Lung (tissue), 12 donors: ENCODE measurements around the gene TMEM178B. TPM values are rescaled to one million over a fixed set of nuclear protein-coding genes. Genes with fewer than 3 reads are reported as not detected.

Experiments
- ATAC-seq: fragments of 200-7000 bp; cut with Tn5 transposase; one replicate; pipeline ENCODE4 v1.9.1; 2020; ENCODE audit warnings: moderate number of reproducible peaks; ENCODE audit not compliant: insufficient read depth, low FRiP score
- DNase-seq, 3 donors: peaks; one replicate each; pipeline ENCODE4 v3.0.0-alpha.2; 2013 to 2017
- H3K27ac ChIP-seq, 2 donors: one replicate each; pipeline ENCODE4 v1.5.1; 2013; ENCODE audit warnings: mild to moderate bottlenecking in 2 of 2, moderate library complexity in 2 of 2, control low read depth in 1 of 2, inconsistent platforms in 1 of 2, low read depth in 1 of 2, low read length in 1 of 2
- H3K27me3 ChIP-seq, 3 donors: one replicate each; pipeline ENCODE4 v1.5.1; 2013; ENCODE audit warnings: low read length in 2 of 3; ENCODE audit not compliant: control insufficient read depth in 3 of 3, insufficient read depth in 3 of 3
- H3K36me3 ChIP-seq, 4 donors: one replicate each; pipeline ENCODE4 v1.5.1; 2013; ENCODE audit warnings: low read length in 4 of 4, mild to moderate bottlenecking in 1 of 4, moderate library complexity in 1 of 4; ENCODE audit not compliant: control insufficient read depth in 4 of 4, insufficient read depth in 4 of 4
- H3K4me1 ChIP-seq, 5 donors: one replicate each; pipeline ENCODE4 v1.5.1; 2013; ENCODE audit warnings: low read length in 5 of 5, mild to moderate bottlenecking in 2 of 5, moderate library complexity in 1 of 5; ENCODE audit not compliant: control insufficient read depth in 5 of 5, insufficient read depth in 5 of 5
- H3K4me3 ChIP-seq: one replicate; pipeline ENCODE4 v1.5.1; 2013; ENCODE audit warnings: mild to moderate bottlenecking, control low read depth, moderate library complexity
- H3K9ac ChIP-seq, 2 donors: one replicate each; pipeline ENCODE4 v1.5.1; 2013; ENCODE audit warnings: low read length in 2 of 2, control low read depth in 1 of 2; ENCODE audit not compliant: insufficient read depth in 1 of 2
- H3K9me3 ChIP-seq, 4 donors: one replicate each; pipeline ENCODE4 v1.5.1; 2013; ENCODE audit warnings: low read length in 3 of 4, mild to moderate bottlenecking in 1 of 4, moderate library complexity in 1 of 4; ENCODE audit not compliant: control insufficient read depth in 4 of 4, insufficient read depth in 3 of 4
- CTCF ChIP-seq: IDR thresholded peaks from 2 replicates; pipeline ENCODE4 v1.5.1; 2012; ENCODE audit warnings: mild to moderate bottlenecking; ENCODE audit errors: control extremely low read depth, extremely low read depth
- WGBS, 2 donors: extraction: QIAGEN DNeasy Blood & Tissue Kit; methylation state at CpG; one replicate each; pipeline ENCODE4 v1.1.7; 2013; 5-methylcytosine and 5-hydroxymethylcytosine counted together
- polyA plus RNA-seq, 2 donors: library from polyadenylated mRNA; stranded (reverse); fragments of 200-250 nt; gene quantifications; one replicate each; pipeline ENCODE4 v1.2.1, GENCODE V29; 2013
- total RNA-seq, 2 donors: library from RNA; depleted of rRNA in 1 of 2; stranded (reverse); fragments of >200 nt in 1 of 2; gene quantifications; one replicate each; pipeline ENCODE4 v1.2.1, GENCODE V29; 2014 to 2021
- donor health status: control.
- donor health status: control.
- donor health status: Bipolar disorder and iron deficiency.
- donor health status: healthy.
- donor health status: DM: yes; HTN: yes; CAD: no.

TMEM178B gene
- total and polyA plus RNA-seq, 4 donors = 0.04 to 2.4 (median 0.48) TPM

- H3K9ac ChIP-seq = no peak overlapping the region
- no peaks in the 10 kb centered on the region for H3K4me1 ChIP-seq
- no peaks in the 10 kb centered on the region for H3K36me3 ChIP-seq
- H3K27ac ChIP-seq = no peak overlapping the region
- H3K27me3 ChIP-seq = no peaks in the 10 kb centered on the region
- TF ChIP-seq CTCF = no peak
- ATAC-seq (no peak), DNase-seq (no peak)
- H3K9me3 ChIP-seq = no peaks in the 10 kb centered on the region
- H3K4me3 ChIP-seq = no peak overlapping the region
- 92 to 95% methylated on average over 1 of the region's 1 CpG for WGBS, 2 donors
Measured at GRCh38 chr7:141455723-141456122, 381.9 kb downstream of the TMEM178B start.

GRCh38 chr7:141456298-141456697 lies 382.4 kb downstream of the TMEM178B start:
- Histone ChIP-seq H3K9ac (no peak overlapping the region), H3K9me3 (no peaks in the 10 kb centered on the region), H3K27me3 (no peaks in the 10 kb centered on the region), H3K4me1 (no peaks in the 10 kb centered on the region), H3K27ac (no peak overlapping the region), H3K4me3 (no peak overlapping the region), H3K36me3 (no peaks in the 10 kb centered on the region)
- WGBS, 2 donors = 69 to 72% methylated on average over 2 of the region's 2 CpGs
- DNase-seq (no peak), ATAC-seq (peak; percentile 47)
- TF ChIP-seq CTCF = no peak

GRCh38 chr7:141456711-141457110 lies 382.8 kb downstream of the TMEM178B start:
- H3K9ac ChIP-seq = no peak overlapping the region
- no peak overlapping the region for H3K4me3 ChIP-seq
- H3K27me3 ChIP-seq = no peaks in the 10 kb centered on the region
- H3K27ac ChIP-seq = no peak overlapping the region
- no peak for TF ChIP-seq CTCF
- H3K36me3 ChIP-seq = no peaks in the 10 kb centered on the region
- H3K4me1 ChIP-seq = no peaks in the 10 kb centered on the region
- 83 to 91% methylated on average over 4 of the region's 4 CpGs for WGBS, 2 donors
- no peaks in the 10 kb centered on the region for H3K9me3 ChIP-seq
- DNase-seq (no peak), ATAC-seq (no peak)
